ENCODE measurements around the gene PCID2.

GRCh38 chr13:113223070-113223469, 14.6 kb upstream of the PCID2 start:
- TF ChIP-seq, protein P1, sequence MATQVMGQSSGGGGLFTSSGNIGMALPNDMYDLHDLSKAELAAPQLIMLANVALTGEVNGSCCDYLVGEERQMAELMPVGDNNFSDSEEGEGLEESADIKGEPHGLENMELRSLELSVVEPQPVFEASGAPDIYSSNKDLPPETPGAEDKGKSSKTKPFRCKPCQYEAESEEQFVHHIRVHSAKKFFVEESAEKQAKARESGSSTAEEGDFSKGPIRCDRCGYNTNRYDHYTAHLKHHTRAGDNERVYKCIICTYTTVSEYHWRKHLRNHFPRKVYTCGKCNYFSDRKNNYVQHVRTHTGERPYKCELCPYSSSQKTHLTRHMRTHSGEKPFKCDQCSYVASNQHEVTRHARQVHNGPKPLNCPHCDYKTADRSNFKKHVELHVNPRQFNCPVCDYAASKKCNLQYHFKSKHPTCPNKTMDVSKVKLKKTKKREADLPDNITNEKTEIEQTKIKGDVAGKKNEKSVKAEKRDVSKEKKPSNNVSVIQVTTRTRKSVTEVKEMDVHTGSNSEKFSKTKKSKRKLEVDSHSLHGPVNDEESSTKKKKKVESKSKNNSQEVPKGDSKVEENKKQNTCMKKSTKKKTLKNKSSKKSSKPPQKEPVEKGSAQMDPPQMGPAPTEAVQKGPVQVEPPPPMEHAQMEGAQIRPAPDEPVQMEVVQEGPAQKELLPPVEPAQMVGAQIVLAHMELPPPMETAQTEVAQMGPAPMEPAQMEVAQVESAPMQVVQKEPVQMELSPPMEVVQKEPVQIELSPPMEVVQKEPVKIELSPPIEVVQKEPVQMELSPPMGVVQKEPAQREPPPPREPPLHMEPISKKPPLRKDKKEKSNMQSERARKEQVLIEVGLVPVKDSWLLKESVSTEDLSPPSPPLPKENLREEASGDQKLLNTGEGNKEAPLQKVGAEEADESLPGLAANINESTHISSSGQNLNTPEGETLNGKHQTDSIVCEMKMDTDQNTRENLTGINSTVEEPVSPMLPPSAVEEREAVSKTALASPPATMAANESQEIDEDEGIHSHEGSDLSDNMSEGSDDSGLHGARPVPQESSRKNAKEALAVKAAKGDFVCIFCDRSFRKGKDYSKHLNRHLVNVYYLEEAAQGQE (IDR thresholded peaks at IDR 0.05; ENCODE audit: insufficient read depth in 1 of 2, low read depth in 2 of 2, low read length in 1 of 2), result no peak
- TF ChIP-seq CTCF (IDR thresholded peaks at IDR 0.05), result no peak
- no peak for TF ChIP-seq POLR2AphosphoS5 (IDR thresholded peaks at IDR 0.05; ENCODE audit: low read depth, low read length)
- no peak for TF ChIP-seq SIN3A (IDR thresholded peaks at IDR 0.05; ENCODE audit: borderline replicate concordance, insufficient read depth, low read depth, low read length)
